Mesodermal cell (in vitro differentiated cells): Measurements from ENCODE around the gene CDC42EP2.
A peak's percentile ranks its signal among the peaks of the same experiment; 100 is the strongest.

Source experiments
- H3K27ac ChIP-seq: 2 replicates; pipeline ENCODE4 v1.7.0; 2013; ENCODE audit warnings: mild to moderate bottlenecking, low read depth, low read length, moderate library complexity; ENCODE audit not compliant: severe bottlenecking
- H3K36me3 ChIP-seq: 2 replicates; pipeline ENCODE4 v1.7.1; 2013; ENCODE audit warnings: mild to moderate bottlenecking, low read length, moderate library complexity; ENCODE audit not compliant: control insufficient read depth, insufficient read depth
- H3K4me1 ChIP-seq: one replicate; pipeline ENCODE4 v1.7.1; 2013; ENCODE audit warnings: mild to moderate bottlenecking, low read length; ENCODE audit not compliant: insufficient read depth, control insufficient read depth, poor library complexity, severe bottlenecking
- H3K4me3 ChIP-seq: 2 replicates; pipeline ENCODE4 v1.7.0; 2013; ENCODE audit warnings: low read length, control low read depth, mild to moderate bottlenecking; ENCODE audit not compliant: insufficient read depth, poor library complexity, severe bottlenecking; ENCODE audit errors: extremely low read depth
- H3K9me3 ChIP-seq: 2 replicates; pipeline ENCODE4 v1.7.1; 2013; ENCODE audit warnings: mild to moderate bottlenecking, low read length, moderate library complexity; ENCODE audit not compliant: control insufficient read depth
- WGBS, 2 experiments: methylation state at CpG; one replicate each; pipeline ENCODE4 v1.1.5; 2013; ENCODE audit warnings: missing lambda C conversion rate in 2 of 2; ENCODE audit not compliant: insufficient coverage in 2 of 2; 5-methylcytosine and 5-hydroxymethylcytosine counted together

Gene CDC42EP2

DNA sequence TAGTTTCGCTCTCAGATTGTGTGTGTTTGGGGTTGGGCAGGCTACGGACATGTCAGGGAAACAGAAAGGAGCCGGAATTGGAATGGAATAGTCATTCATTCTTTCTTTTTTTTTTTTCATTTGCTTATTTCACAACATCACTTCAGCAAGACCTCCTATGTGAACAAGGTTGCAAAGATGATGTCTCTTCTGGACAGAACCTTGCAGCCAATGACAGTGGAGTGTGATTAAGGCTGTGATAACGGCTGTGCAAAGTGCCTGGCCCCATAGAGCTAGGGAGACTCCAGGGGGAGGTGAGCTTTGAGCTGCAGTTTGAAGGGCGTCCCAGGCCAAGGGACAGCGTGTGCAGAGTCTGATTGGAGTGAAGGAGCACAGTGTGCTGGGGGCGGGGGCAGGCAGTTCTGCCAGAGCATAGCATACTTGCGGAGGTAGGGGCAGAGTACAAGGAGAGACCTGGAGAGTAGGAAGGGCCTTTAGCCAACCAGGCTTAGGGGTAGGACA is 43.2 kb downstream of the CDC42EP2 start:
- Histone ChIP-seq H3K9me3 (no peaks in the 10 kb centered on the region), H3K27ac (no peak overlapping the region), H3K4me3 (no peak overlapping the region), H3K4me1 (peaks cover 25% of the 10 kb centered on the region), H3K36me3 (no peaks in the 10 kb centered on the region)
- 86 to 92% methylated on average over 4 to 5 of the region's 8 CpGs for WGBS, 2 experiments

- H3K4me1 ChIP-seq: peaks cover 16% of the 10 kb centered on the region
- WGBS, 2 experiments: 87 to 96% methylated on average over 5 to 10 of the region's 10 CpGs
- no peak overlapping the region for H3K27ac ChIP-seq
- H3K36me3 ChIP-seq: no peaks in the 10 kb centered on the region
- no peaks in the 10 kb centered on the region for H3K9me3 ChIP-seq
- no peak overlapping the region for H3K4me3 ChIP-seq
These were observed 47.8 kb downstream of the CDC42EP2 start for GRCh38 chr11:65362320-65362931.

DNA sequence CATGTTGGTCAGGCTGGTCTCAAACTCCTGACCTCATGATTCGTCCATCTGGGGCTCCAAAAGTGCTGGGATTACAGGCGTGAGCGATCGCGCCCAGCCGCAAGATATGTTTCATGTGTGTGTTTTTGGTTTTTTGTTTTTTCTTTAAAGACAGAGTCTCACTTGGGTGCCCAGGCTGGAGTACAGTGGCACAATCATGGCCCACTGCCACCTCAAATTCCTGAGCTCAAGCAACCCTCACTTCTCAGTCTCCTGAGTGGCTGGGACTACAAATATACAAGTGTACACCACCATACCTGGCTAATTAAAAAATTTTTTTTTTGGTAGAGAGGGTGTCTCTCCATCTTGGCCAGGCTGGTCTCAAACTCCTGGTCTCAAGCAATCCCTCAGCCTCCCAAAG is 48.3 kb downstream of the CDC42EP2 start:
- Histone ChIP-seq H3K4me1 (peaks cover 11% of the 10 kb centered on the region), H3K9me3 (no peaks in the 10 kb centered on the region), H3K4me3 (no peak overlapping the region), H3K36me3 (no peaks in the 10 kb centered on the region), H3K27ac (no peak overlapping the region)
- 84 to 88% methylated on average over 6 of the region's 6 CpGs for WGBS, 2 experiments

- Histone ChIP-seq H3K9me3 (no peaks in the 10 kb centered on the region), H3K4me3 (no peak overlapping the region), H3K4me1 (peaks cover 9% of the 10 kb centered on the region), H3K36me3 (no peaks in the 10 kb centered on the region), H3K27ac (no peak overlapping the region)
- 67% methylated on average over 2 of the region's 3 CpGs; no CpG with 5 or more reads in 1 of the 2 experiments for WGBS, 2 experiments
These were observed 49.1 kb downstream of the CDC42EP2 start for GRCh38 chr11:65363770-65364169.

- H3K4me3 ChIP-seq: no peak overlapping the region
- H3K36me3 ChIP-seq: no peaks in the 10 kb centered on the region
- no peaks in the 10 kb centered on the region for H3K9me3 ChIP-seq
- WGBS, 2 experiments: 31% methylated on average over 3 of the region's 4 CpGs; no CpG with 5 or more reads in 1 of the 2 experiments
- peaks cover 21% of the 10 kb centered on the region for H3K4me1 ChIP-seq
- peak overlapping the region; percentile 66 for H3K27ac ChIP-seq
These were observed 51.7 kb downstream of the CDC42EP2 start for GRCh38 chr11:65366340-65366773.

- Histone ChIP-seq H3K27ac (peak overlapping the region; percentile 91), H3K36me3 (no peaks in the 10 kb centered on the region)
- WGBS, 2 experiments: 86 to 89% methylated on average over 4 to 6 of the region's 6 CpGs
These were observed 56.0 kb downstream of the CDC42EP2 start for GRCh38 chr11:65370659-65371049.

More at GRCh38 chr11:65370659-65371049, 56.0 kb downstream of the CDC42EP2 start:
- H3K4me3 ChIP-seq: no peak overlapping the region
- peaks cover 28% of the 10 kb centered on the region for H3K4me1 ChIP-seq
- H3K9me3 ChIP-seq: no peaks in the 10 kb centered on the region
